HG02759 (cell line): ENCODE data around the gene COL6A1.

Source experiments
- ATAC-seq: cut with Tn5 transposase; IDR thresholded peaks from one replicate; pipeline ENCODE4 v1.9.1; 2021; ENCODE audit warnings: mild to moderate bottlenecking, moderate library complexity; ENCODE audit not compliant: unreplicated experiment

The COL6A1 gene

DNA sequence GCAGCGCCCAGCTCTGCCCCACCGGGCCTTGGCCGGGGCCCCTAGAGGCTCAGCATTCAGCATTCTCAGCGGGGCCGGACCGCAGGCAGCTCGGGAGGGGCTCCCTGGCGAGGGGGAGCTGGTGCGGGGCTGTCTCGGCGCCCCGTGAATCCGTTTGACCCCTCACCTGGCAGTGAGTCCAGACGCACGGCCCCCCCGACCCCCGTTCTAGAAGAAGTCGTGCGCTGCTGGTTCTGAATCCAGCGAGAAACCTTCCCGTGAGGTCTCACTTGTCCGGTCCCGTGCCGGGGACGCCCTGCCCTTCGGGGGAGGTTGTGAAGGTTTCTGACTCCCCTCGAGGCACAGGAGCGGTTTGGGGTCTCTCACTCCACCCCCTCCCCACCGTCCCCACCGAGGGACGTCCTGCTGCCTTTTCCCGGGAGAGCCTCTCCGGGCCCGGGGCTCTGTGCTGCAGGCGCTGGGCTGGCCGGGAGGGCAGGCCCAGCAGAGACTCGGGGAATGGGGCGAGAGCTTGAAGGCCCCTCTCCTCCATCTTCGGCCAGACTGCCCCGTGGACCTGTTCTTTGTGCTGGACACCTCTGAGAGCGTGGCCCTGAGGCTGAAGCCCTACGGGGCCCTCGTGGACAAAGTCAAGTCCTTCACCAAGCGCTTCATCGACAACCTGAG is 655 bp downstream of the COL6A1 start:
- ATAC-seq, result no peak

DNA sequence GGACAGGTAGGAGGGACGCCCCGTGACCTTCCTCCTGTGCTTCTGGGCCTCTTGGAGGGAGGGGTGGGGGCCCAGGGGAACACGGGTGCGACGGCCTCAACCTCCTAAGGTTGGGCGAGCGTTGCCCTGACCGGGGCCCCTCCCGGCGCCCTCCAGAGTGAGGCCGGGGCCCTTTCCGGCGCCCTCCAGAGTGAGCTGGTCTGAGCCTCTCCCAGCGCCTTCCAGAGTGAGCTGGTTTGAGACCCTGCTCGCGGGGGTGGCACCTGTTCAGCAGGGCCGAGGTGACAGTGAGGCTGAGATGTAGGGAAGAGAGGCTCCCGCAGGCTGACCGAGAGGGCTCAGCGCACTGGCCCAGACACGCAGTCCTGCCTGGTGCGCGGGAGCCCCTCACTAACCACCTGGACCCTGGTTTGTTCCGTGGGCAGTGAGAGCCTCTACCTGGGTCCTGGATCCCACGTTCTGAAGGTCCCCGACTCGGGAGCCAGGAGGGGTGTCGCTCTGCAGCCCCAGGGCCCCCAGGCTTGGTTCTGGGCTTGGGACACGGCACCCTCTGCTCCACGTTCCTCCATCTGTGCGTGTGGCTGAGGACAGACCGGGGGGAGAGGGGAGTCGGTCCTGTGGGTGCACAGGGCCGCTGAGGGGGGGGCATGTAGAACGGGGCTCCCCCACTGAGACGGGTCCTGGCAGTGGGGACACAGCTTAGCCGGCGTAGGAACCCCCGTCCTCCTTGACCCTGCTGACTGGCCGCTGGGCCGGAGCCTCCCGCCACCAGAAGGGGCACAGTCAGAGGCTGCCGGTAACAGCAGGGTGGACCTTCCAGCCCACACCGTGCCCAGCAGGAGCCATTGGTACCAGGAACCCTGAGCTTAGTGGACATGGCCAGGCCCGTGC is 1.4 kb downstream of the COL6A1 start:
- no peak for ATAC-seq

DNA sequence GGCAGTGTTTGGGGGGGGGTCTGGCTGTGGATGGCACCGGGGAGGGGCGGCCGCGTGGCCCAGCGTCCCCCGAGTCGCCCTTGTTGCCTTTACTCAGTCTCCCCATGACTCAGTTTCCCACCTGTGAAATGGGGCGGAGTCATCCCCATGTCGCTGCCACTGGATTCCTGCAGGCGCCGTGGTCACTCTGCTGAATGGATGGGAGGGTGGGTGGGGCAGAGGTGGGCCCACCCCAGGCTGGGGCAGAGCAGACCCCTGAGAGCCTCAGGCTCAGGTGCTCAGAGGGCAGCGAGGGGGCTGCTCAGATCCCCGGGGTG is 2.0 kb downstream of the COL6A1 start:
- no peak for ATAC-seq

DNA sequence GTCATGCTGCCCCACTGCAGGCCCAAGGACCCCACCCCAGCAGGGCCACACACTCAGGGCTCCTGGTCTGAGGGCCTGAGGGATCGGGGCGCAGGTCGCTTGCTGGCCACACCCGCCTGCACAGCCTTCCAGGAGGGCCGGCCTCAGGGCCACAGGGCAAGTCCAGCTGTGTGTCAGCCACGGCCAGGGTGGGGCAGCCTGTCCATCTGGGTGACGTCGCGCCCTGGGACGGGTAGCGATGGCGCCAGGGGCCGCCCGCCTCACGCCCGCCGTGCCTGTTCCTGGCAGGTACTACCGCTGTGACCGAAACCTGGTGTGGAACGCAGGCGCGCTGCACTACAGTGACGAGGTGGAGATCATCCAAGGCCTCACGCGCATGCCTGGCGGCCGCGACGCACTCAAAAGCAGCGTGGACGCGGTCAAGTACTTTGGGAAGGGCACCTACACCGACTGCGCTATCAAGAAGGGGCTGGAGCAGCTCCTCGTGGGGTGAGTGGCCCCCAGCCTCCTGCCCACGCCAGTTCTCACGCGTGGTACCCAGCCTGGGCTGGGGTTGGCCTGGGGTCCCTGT is 2.5 kb downstream of the COL6A1 start:
- ATAC-seq, result no peak

DNA sequence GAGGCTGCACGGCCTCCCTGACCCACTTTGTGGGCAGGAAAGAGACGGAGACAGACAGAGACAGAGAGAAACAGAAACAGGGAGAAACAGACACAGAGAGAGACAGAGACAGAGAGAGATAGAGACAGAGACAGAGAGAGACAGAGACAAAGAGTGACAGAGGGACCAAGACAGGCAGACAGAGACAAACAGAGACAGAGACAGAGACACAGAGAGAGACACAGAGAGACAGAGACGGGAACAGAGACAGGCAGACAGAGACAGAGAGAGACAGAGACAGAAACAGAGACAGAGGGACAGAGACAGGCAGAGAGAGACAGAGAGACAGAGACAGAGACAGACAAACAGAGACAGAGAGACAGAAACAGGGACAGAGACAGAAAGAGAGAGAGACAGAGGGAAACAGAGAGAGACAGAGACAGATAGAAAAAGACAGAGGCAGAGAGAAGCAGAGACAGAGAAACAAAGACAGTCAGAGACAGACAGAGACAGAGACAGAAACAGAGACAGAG is 3.1 kb downstream of the COL6A1 start:
- ATAC-seq, result no peak

DNA sequence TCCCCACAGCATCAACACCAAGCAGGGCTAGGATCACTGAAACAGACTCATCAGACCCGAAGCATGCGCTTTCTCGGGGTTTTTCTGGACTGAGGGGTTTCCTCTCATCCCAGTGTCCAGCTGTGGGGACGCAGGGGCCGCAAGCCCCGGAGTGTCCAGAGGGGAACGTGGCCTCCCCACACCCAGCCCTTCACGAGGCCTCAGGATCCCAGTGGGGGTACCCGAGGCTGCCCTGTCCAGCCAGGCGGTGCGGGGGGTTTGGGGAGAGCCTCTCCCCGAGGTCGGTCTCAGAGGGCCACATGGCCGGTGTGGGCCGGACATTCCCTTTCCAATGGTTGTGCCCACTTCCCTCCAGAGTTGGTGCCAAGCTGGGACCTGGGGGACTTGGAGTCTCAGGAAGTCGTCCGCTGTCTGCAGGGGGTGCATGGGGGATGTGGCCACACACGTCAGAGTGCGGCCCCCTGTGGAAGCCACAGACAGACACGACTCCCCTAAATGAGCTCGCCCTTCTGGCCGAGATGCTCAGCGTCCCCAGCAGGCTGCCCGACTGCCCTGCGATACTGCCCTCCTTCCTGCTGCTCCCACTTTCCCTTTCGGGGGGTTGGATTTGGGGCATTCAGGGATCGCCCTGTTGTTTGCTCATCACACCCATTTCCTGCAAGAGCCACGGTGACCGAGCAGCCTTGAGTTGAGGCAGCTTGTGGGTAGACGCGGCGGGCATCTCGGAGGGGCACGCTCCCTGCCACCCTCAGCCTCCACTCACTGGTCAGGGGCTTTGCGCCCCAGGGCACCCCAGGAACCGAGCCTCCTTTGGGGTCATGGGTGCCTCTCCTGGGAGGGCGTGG is 4.1 kb downstream of the COL6A1 start:
- ATAC-seq, result no peak

DNA sequence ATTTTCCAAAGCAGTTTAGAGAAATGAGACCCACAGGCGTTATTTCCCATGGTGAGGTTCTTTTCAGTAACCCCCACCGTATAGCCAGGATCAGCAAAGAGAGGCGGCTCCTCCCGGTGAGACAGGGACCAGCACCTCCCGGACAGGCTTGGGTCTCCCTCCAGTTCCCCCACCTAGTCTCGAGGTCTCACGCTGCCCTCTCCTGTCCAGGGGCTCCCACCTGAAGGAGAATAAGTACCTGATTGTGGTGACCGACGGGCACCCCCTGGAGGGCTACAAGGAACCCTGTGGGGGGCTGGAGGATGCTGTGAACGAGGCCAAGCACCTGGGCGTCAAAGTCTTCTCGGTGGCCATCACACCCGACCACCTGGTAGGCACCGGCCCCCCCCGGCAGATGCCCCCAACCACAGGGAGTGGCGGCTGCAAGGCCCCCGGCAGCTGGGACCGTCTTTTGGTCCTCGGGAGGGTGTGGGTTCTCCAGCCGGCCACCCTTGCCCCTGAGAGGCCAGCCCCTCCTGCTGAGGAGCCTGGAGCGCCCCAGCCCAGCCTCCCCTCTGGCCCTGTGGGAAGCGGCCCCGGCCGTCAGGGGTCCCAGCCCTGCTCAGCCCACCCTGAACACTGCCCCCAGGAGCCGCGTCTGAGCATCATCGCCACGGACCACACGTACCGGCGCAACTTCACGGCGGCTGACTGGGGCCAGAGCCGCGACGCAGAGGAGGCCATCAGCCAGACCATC is 4.9 kb downstream of the COL6A1 start:
- ATAC-seq, result no peak

DNA sequence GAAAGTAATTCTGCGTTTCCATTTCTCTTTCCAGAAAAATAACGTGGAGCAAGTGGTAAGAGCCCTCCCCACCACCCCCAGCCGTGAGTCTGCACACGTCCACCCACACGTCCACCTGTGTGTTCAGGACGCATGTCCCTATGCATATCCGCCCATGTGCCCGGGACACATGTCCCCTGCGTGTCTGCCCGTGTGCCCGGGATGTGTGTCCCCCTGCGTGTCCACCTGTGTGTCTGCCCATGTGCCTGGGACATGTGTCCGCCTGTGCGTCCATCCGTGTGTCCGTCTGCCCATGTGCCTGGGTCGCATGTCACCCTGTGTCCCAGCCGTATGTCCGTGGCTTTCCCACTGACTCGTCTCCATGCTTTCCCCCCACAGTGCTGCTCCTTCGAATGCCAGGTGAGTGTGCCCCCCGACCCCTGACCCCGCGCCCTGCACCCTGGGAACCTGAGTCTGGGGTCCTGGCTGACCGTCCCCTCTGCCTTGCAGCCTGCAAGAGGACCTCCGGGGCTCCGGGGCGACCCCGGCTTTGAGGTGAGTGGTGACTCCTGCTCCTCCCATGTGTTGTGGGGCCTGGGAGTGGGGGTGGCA is 5.6 kb downstream of the COL6A1 start:
- ATAC-seq, result no peak

DNA sequence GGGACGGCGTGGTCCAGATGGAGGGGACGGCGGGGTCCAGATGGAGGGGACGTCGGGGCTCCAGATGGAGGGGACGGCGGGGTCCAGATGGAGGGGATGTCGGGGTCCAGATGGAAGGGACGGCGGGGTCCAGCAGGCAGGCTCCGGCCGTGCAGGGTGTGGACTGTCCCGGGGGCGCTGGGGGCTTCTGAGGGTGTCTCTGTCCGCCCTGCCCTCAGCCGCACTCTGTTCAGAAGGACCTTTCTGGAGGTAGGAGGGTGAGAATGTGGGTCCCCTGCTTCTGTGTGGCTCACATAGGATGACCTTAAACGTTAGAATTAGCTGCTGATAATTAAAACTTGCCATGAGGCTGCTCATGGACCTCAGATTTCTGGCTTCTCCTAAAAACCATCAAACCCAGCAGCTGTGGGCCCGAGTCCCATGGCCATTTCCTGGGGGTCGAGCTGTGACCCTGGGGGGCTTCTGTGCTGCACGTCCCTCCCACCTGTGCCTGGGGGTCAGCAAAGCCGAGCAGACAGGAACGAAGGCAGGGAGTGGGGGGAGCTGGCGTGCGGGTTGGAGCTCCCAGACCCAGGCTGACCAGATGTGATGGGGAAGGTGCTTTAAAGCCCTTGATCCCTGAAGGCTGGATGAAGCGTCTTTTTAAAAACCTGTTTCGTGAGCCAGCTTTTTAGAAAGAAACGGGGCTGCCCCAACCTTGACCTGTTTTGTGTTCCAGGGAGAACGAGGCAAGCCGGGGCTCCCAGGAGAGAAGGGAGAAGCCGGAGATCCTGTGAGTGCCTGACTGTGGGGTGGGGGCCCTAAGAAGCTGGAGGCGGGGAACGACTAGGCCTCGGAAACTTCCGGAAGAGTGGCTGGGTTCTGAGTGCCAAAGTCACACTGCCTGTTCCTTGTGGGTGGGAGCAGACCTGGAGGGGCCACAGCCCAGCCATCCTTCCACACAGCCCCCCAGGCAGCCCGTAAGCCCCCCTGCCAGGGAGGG is 7.1 kb downstream of the COL6A1 start:
- no peak for ATAC-seq

DNA sequence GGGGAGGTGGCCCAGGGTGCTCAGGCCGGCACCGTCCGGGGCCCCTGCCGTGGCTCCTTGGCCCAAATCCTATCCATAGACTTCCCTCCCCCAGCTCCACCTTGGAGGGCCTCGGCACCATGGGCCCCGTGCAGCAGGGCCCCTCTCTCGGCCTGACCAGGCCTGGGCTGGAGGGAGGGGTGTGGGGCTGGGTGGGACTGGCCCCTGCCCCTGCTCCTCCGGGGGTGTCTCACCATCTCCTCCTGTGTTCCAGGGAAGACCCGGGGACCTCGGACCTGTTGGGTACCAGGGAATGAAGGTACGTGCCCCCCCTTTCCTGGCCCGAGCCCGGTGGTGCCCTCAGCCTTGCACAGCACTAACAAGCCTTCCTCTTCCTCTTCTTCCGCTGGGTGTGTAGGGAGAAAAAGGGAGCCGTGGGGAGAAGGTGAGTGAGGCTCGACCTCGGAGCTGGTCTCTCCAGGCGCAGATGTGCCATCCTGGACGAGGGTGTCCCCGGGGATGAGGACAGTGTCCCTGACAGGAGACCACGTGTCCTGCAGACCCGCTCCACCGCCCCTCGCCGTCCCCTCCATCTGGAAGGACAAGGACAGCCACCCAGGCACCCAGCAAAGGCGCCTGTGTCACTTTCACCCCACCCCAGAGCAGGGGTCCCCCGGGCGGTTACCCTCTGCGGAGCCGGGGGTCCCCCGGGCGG is 7.9 kb downstream of the COL6A1 start:
- ATAC-seq, result no peak

DNA sequence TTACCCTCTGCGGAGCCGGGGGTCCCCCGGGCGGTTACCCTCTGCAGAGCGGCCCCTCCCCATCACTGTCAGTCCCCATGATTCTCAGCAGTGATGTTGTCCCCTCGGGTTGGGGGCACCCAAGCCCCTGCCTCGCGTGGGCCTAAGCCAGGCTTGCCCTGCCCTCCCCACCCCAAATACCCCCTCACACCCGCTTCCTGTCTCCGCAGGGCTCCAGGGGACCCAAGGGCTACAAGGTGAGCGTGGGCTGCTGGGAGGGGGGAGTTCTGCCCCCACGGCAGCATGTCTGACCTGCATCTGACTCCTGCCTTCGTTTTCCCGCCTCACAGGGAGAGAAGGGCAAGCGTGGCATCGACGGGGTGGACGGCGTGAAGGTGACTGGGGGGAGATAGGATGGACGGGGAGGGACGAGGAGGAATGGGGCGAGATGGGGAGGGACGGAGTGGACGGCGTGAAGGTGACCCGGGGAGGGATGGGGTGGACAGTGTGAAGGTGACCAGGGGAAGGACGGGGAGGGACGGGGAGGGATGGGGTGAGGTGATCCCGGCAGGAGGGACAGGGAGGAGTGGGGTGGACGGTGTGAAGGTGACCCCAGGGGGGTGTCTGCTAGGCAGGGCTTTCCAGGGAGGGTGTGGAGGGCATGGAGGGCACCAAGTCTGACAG is 8.6 kb downstream of the COL6A1 start:
- no peak for ATAC-seq

DNA sequence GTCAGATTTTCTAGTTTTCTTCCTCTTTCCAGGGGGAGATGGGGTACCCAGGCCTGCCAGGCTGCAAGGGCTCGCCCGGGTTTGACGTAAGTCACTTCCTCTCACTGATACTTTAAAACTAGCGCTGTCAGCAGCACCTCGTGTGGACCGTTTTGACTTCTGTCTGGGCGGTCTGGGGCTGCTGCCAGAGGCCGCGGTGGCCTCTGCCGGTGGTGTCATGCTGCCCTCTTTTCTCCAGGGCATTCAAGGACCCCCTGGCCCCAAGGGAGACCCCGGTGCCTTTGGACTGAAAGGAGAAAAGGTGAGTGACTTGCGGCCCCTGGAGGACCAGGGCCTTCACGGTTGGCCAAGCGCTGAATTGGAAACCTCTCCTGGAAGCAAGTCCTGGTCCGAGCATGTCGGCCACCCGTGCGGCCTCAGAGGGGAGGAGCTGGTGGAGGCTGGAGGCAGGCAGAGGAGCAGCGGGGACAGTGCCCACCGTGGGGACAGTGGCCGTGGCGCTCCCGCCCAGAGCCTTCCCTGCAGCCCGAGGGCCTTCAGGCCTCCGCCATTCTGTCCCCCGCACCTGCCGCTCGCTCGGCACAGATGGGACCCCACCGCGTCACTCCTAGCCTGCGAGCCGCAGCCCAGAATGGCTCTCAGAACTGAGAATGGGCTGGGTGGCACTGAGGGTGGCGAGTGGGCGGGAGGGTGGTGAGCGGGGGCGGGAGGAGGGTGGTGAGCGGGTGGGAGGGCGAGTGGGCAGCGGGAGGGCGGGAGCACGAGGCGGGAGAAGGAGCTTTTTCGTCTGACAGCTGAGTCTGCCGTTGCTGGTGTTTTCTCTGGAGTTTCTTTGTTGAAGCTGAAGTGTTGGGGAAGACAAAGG is 9.4 kb downstream of the COL6A1 start:
- ATAC-seq, result no peak

DNA sequence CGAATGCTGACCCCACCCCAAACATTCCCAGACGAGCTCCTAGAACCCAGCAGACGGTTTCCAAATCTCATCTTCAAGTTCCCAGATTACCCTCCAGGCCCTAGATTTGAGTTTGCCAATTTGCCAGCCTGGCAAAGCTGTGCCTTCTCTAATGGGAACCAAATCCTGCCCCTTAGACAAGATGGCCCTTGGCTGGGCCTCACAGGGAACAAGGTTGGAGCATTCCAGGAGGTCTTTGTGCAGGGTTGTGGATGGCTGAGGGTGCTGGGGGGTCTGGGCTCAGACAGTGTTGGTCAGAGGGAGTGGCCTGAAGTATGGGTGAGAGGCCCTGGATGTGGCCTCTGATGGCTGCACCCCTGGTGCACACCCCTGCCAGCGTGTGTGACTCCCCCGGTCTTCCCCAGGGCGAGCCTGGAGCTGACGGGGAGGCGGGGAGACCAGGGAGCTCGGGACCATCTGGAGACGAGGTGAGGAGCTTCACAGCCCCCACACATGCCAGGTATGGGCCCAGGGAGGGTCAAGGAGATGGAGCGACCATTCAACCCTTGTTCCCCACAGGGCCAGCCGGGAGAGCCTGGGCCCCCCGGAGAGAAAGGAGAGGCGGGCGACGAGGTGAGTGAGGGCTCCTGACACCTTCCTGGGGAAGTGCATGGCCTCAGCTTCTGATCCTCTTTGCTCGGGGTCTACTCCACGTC is 10.2 kb downstream of the COL6A1 start:
- no peak for ATAC-seq

DNA sequence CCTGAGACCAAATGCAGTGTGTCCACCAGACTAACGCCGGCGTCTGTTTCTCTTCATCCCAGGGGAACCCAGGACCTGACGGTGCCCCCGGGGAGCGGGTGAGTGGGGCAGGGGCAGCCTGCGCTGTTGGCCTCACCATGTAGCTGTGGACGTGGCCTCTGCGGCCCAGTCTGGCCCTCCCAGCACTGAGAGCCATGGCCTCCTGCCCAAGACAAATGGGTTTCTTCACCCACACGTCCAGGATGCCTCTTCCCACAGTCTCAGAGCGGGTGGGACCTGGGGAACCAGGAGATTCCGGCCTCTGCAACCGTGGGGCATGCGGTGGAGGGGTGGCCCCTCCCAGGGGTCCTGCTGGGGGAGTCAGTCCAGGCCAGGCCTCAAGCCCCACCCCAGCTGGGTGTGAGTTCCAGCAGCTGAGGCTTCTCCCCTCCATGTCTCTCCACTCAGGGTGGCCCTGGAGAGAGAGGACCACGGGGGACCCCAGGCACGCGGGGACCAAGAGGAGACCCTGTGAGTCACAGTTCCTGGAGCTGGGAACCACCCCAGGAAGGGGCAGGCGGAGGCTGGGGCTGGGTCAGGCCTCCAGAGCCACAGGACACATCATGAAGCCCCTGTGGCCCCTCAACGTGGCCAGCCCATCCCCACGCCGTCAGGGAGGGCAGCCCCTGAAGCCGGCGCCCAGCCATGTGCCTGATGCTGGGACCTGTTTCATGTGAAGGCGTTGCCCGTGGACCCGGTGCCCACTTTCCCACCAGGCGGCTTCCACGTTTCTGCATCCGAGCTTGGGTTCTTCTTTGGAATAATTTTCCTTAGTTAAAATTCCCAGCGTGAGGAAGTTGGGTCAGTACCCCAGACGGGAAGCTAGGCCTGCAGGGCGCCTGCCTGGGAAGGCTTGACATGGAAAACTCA is 11.0 kb downstream of the COL6A1 start:
- no peak for ATAC-seq
